Lung (tissue), 12 donors: ENCODE data around the gene HDGF. TPM values are rescaled to one million over a fixed set of nuclear protein-coding genes. Genes with fewer than 3 reads are reported as not detected.

Source experiments
- ATAC-seq: fragments of 200-7000 bp; cut with Tn5 transposase; one replicate; pipeline ENCODE4 v1.9.1; 2020; ENCODE audit warnings: moderate number of reproducible peaks; ENCODE audit not compliant: insufficient read depth, low FRiP score
- DNase-seq, 3 donors: peaks; one replicate each; pipeline ENCODE4 v3.0.0-alpha.2; 2013 to 2017
- H3K27ac ChIP-seq, 2 donors: one replicate each; pipeline ENCODE4 v1.5.1; 2013; ENCODE audit warnings: mild to moderate bottlenecking in 2 of 2, moderate library complexity in 2 of 2, control low read depth in 1 of 2, inconsistent platforms in 1 of 2, low read depth in 1 of 2, low read length in 1 of 2
- H3K27me3 ChIP-seq, 3 donors: one replicate each; pipeline ENCODE4 v1.5.1; 2013; ENCODE audit warnings: low read length in 2 of 3; ENCODE audit not compliant: control insufficient read depth in 3 of 3, insufficient read depth in 3 of 3
- H3K36me3 ChIP-seq, 4 donors: one replicate each; pipeline ENCODE4 v1.5.1; 2013; ENCODE audit warnings: low read length in 4 of 4, mild to moderate bottlenecking in 1 of 4, moderate library complexity in 1 of 4; ENCODE audit not compliant: control insufficient read depth in 4 of 4, insufficient read depth in 4 of 4
- H3K4me1 ChIP-seq, 5 donors: one replicate each; pipeline ENCODE4 v1.5.1; 2013; ENCODE audit warnings: low read length in 5 of 5, mild to moderate bottlenecking in 2 of 5, moderate library complexity in 1 of 5; ENCODE audit not compliant: control insufficient read depth in 5 of 5, insufficient read depth in 5 of 5
- H3K4me3 ChIP-seq: one replicate; pipeline ENCODE4 v1.5.1; 2013; ENCODE audit warnings: mild to moderate bottlenecking, control low read depth, moderate library complexity
- H3K9ac ChIP-seq, 2 donors: one replicate each; pipeline ENCODE4 v1.5.1; 2013; ENCODE audit warnings: low read length in 2 of 2, control low read depth in 1 of 2; ENCODE audit not compliant: insufficient read depth in 1 of 2
- H3K9me3 ChIP-seq, 4 donors: one replicate each; pipeline ENCODE4 v1.5.1; 2013; ENCODE audit warnings: low read length in 3 of 4, mild to moderate bottlenecking in 1 of 4, moderate library complexity in 1 of 4; ENCODE audit not compliant: control insufficient read depth in 4 of 4, insufficient read depth in 3 of 4
- CTCF ChIP-seq: IDR thresholded peaks from 2 replicates; pipeline ENCODE4 v1.5.1; 2012; ENCODE audit warnings: mild to moderate bottlenecking; ENCODE audit errors: control extremely low read depth, extremely low read depth
- WGBS, 2 donors: extraction: QIAGEN DNeasy Blood & Tissue Kit; methylation state at CpG; one replicate each; pipeline ENCODE4 v1.1.7; 2013; 5-methylcytosine and 5-hydroxymethylcytosine counted together
- polyA plus RNA-seq, 2 donors: library from polyadenylated mRNA; stranded (reverse); fragments of 200-250 nt; gene quantifications; one replicate each; pipeline ENCODE4 v1.2.1, GENCODE V29; 2013
- total RNA-seq, 2 donors: library from RNA; depleted of rRNA in 1 of 2; stranded (reverse); fragments of >200 nt in 1 of 2; gene quantifications; one replicate each; pipeline ENCODE4 v1.2.1, GENCODE V29; 2014 to 2021
- donor health status: control.
- donor health status: control.
- donor health status: Bipolar disorder and iron deficiency.
- donor health status: healthy.
- donor health status: DM: yes; HTN: yes; CAD: no.

The HDGF gene
- total and polyA plus RNA-seq, 4 donors: 104 to 226 (median 185) TPM

GRCh38 chr1:156696755-156697154 is 54.7 kb downstream of the HDGF start:
- Histone ChIP-seq H3K9me3 (no peaks in the 10 kb centered on the region), H3K4me3 (no peak overlapping the region), H3K27ac (no peak overlapping the region), H3K36me3 (peaks cover 0 to 2% (median 0%) of the 10 kb centered on the region in 4 donors), H3K27me3 (no peaks in the 10 kb centered on the region), H3K4me1 (peaks cover 0 to 27% (median 4%) of the 10 kb centered on the region in 5 donors), H3K9ac (no peak overlapping the region)
- no peak for DNase-seq
- no peak for ATAC-seq
- 86 to 93% methylated on average over 8 of the region's 8 CpGs for WGBS, 2 donors
- TF ChIP-seq CTCF: no peak

GRCh38 chr1:156694690-156694962 is 56.8 kb downstream of the HDGF start:
- H3K4me3 ChIP-seq: no peak overlapping the region
- DNase-seq: no peak
- peaks cover 0 to 2% (median 0%) of the 10 kb centered on the region in 4 donors for H3K36me3 ChIP-seq
- H3K9ac ChIP-seq: peak overlapping the region in 1 of 2 donors; percentile 65
- ATAC-seq: no peak
- H3K27ac ChIP-seq: no peak overlapping the region
- WGBS, 2 donors: 92 to 95% methylated on average over 5 of the region's 5 CpGs
- peaks cover 0 to 43% (median 7%) of the 10 kb centered on the region in 5 donors for H3K4me1 ChIP-seq
- H3K27me3 ChIP-seq: no peaks in the 10 kb centered on the region
- no peak for TF ChIP-seq CTCF
- no peaks in the 10 kb centered on the region for H3K9me3 ChIP-seq

- Histone ChIP-seq H3K27ac (no peak overlapping the region), H3K4me3 (no peak overlapping the region), H3K9me3 (no peaks in the 10 kb centered on the region), H3K4me1 (peaks cover 0 to 49% (median 7%) of the 10 kb centered on the region in 5 donors), H3K27me3 (no peaks in the 10 kb centered on the region), H3K9ac (peak overlapping the region; percentile 37 to 65), H3K36me3 (peaks cover 0 to 2% (median 0%) of the 10 kb centered on the region in 4 donors)
- ATAC-seq: no peak
- no peak for TF ChIP-seq CTCF
- peak; percentile 16 to 48 (median 32) for DNase-seq
- 76 to 81% methylated on average over 12 of the region's 12 CpGs for WGBS, 2 donors
Observed at GRCh38 chr1:156693848-156694689, 57.4 kb downstream of the HDGF start.
